D721Med (cell line): ENCODE results near the gene NEDD4L.

ENCODE experiments used
- DNase-seq: peaks from one replicate; pipeline ENCODE4 v3.0.0; 2011; ENCODE audit warnings: low spot score; ENCODE audit not compliant: insufficient read length
- FAIRE-seq: peaks from 2 replicates; lab custom pipeline; 2011; peaks lifted over from hg19 to GRCh38; lab: Jason Lieb, UNC
- TF ChIP-seq, protein P1 (sequence below): IDR thresholded peaks from 2 replicates; pipeline ENCODE4 v1.5.1; 2012; ENCODE audit warnings: mild to moderate bottlenecking, control low read depth; ENCODE audit not compliant: insufficient read depth; ENCODE audit errors: missing control alignments

NEDD4L gene

DNA sequence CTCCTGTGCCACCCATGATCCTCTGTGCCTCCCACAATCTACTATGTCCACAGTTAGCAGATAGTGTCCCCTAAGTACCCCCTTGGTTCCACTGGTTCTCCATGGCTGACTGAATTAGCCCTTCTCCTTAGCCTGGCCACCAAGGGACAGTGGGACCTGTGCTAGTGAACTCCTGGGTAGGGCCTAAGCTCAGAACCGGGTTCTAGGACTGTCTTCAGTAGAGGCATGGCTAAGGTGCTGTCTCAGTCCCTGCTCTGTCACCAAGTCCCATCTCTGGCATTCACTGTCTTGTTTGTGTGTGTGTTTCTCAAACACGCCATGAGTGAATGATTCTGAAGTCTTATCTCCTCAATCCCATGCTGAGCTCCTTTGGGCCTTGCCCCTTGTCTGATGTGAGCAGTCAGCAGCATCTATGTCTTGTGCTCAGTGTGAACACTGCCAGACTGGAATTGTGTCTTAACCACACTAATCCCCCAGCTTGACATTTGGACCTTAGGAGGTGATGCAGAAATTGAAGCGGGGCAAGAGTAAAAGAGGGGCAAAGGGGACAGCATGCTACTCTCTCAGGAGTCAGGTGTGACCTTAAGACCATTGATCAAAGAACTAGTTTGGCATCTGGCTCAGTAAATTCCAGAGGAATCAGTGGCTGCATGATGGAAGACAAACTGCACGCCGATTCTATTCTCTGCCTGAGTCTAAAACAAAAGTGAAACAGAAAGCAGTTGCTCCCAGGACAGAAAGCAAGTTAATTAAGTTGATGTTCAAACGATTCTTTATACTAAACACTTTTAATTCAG, 394.3 kb downstream of the NEDD4L start:
- DNase-seq (no peak), FAIRE-seq (peak; percentile 55)
- TF ChIP-seq, protein P1, sequence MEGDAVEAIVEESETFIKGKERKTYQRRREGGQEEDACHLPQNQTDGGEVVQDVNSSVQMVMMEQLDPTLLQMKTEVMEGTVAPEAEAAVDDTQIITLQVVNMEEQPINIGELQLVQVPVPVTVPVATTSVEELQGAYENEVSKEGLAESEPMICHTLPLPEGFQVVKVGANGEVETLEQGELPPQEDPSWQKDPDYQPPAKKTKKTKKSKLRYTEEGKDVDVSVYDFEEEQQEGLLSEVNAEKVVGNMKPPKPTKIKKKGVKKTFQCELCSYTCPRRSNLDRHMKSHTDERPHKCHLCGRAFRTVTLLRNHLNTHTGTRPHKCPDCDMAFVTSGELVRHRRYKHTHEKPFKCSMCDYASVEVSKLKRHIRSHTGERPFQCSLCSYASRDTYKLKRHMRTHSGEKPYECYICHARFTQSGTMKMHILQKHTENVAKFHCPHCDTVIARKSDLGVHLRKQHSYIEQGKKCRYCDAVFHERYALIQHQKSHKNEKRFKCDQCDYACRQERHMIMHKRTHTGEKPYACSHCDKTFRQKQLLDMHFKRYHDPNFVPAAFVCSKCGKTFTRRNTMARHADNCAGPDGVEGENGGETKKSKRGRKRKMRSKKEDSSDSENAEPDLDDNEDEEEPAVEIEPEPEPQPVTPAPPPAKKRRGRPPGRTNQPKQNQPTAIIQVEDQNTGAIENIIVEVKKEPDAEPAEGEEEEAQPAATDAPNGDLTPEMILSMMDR = no peak

DNA sequence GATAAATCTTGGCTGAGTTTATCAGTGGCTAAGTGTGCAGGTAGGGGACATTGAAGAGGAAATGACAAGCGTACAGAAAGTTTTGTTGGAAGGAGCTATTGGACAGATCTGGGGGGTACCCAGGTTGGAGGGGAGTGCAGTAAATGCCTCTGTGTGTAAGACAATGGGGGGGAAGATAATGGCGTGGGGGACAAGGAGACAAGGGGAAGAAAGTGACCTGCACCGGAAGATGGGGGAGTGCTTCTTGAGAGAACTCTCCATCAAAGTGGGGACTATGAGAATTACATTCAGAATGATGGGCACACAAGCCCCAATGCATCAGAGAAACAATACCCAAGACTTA, 394.9 kb downstream of the NEDD4L start:
- TF ChIP-seq, protein P1 = no peak
- DNase-seq (no peak), FAIRE-seq (no peak)

DNA sequence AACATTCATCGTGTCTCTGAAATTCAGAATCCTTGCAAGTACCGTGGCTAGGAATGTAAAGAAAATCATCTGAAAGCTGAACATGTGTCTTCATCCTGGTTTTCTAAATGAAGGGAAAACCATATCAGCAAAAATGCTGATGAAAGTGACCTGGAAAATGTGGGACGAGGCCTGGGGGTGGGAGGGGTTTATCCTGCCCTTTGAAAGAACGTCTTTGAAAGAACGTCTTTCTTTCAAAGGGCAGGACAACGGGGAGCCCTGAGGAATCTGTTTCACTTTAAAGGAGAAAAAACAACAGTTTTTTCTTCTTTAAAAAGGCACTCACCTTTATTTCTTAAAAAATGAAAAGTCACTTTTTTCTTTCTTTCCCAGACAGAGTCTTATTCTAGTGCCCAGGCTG, 399.6 kb downstream of the NEDD4L start:
- TF ChIP-seq, protein P1 = no peak
- DNase-seq (no peak), FAIRE-seq (peak; percentile 66)

DNA sequence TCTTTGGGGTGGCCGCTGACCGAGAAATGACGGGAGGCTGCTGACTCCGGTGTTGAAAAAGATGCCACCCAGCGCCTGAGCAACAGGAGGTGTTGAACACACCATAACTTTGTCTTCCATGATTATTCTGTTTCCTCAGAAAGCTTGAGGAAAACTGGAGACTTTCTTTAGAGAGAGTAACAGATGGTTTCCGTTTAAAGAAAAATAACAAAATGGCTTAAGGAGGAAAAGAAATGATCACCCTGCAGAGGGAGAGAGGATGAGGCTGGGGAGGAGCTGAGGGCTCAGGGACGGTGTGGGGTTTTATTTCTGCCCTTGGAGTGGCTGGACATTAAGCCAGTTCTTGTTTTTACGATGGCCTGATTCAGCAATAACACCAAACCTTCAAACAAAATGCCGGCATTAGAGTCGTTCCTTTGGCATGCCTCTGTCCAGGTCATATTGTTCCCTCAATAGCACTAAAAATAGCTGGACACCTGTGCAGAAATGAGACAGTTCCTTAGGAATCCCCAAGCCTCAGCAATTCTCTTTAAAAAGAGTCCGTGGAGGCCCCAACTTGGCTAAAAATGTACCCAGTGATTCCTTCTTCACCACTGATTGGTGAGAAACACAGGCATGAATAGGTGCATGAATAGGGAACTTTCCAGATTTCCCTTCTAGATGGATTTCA, 402.5 kb downstream of the NEDD4L start:
- no peak for FAIRE-seq
- DNase-seq = no peak
- TF ChIP-seq, protein P1 = no peak

DNA sequence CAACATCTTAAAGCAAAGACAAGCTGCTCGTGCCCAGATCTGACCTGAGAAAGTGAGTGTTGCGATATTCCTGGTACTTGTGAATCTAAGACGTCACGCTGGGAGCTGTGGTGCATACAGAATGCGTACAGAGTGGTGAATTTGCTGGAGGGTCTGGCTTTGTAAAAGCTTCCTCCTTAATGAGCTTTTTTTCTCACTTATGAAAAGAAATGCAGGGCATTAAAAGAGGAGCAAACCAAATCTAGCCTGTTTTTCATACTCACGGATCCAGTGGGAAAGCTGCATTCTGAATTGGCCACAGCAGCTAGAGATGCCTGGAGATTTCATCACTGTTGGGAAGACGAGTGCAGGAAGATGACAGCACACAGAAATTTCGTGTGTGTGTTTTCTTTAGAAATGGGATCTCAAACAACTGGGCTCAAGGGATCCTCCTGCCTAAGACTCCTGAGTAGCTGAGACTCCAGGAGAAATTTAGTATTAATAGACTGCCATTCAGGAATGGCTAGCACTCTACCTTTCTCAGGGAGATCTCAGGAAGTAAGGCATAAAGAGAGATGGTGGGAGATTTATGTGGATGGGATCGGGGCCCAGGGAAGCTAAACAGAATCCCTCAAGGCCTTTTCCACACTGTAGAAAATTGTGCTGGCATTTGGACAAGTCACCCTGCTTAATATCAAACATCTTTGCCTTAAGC, 403.5 kb downstream of the NEDD4L start:
- DNase-seq = no peak
- peak; percentile 69 for FAIRE-seq
- TF ChIP-seq, protein P1 = no peak

DNA sequence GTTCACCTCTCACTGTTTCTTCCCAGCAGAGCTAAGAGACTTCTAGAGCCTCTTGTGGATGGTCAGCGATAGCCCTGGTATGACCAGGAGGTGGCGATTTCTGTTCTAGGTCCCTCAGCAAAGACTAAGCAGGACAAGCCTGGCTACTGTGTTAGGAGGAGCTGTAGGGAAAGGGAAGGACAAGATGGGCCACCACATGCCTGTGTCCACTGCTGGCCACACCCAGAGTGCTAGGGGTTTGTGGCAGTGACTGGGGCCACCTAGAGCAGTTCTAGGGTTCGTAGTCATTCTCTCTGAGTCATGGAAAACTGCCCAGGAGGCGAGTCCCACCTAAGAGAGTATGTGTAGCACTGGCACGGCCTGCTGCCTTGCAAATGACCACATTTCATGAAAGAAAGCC, 405.4 kb downstream of the NEDD4L start:
- FAIRE-seq (no peak), DNase-seq (no peak)
- TF ChIP-seq, protein P1 = no peak
